Upper lobe of left lung (tissue), 4 donors: Measurements from ENCODE around the gene MAPK7.

Source experiments
- CTCF ChIP-seq, 6 experiments: fragments of 450-650 bp in 4 of 6; fragments of 200-600 bp in 2 of 6; sonication (generic) in 2 of 6; IDR thresholded peaks; one replicate each; pipeline ENCODE4 v1.5.1; 2016 to 2019; ENCODE audit warnings: antibody characterized with exemption in 6 of 6
- EP300 ChIP-seq, 4 donors: sonication (generic); formaldehyde crosslinking; IDR thresholded peaks; one replicate each; pipeline ENCODE4 v1.5.1; 2017; ENCODE audit warnings: antibody characterized with exemption in 4 of 4, control low read depth in 2 of 4
- POLR2A ChIP-seq, 4 donors: fragments of 450-650 bp; IDR thresholded peaks; one replicate each; pipeline ENCODE4 v1.5.1; 2016 to 2017; ENCODE audit warnings: antibody characterized with exemption in 4 of 4, mild to moderate bottlenecking in 2 of 4
- POLR2AphosphoS5 ChIP-seq, 2 donors: sonication (generic); formaldehyde crosslinking; IDR thresholded peaks; one replicate each; pipeline ENCODE4 v1.5.1; 2017; ENCODE audit warnings: antibody characterized with exemption in 2 of 2

- TF ChIP-seq CTCF (IDR thresholded peaks at IDR 0.05) (no peak), POLR2A (IDR thresholded peaks at IDR 0.05) (no peak), POLR2AphosphoS5 (IDR thresholded peaks at IDR 0.05) (no peak), EP300 (IDR thresholded peaks at IDR 0.05) (no peak)
These were observed 34.7 kb downstream of the MAPK7 start for GRCh38 chr17:19412984-19413383.
